HG03280 (cell line): ENCODE data around the gene ACOXL.
"Not testable (repeated sequence)": the region's sequence is repeated elsewhere in the genome, so short reads cannot be mapped to it uniquely, and the experiment has no call there.

Experiments used
- ATAC-seq: cut with Tn5 transposase; IDR thresholded peaks from one replicate; pipeline ENCODE4 v1.9.1; 2021; ENCODE audit warnings: mild to moderate bottlenecking, moderate library complexity; ENCODE audit not compliant: unreplicated experiment

ACOXL gene

DNA sequence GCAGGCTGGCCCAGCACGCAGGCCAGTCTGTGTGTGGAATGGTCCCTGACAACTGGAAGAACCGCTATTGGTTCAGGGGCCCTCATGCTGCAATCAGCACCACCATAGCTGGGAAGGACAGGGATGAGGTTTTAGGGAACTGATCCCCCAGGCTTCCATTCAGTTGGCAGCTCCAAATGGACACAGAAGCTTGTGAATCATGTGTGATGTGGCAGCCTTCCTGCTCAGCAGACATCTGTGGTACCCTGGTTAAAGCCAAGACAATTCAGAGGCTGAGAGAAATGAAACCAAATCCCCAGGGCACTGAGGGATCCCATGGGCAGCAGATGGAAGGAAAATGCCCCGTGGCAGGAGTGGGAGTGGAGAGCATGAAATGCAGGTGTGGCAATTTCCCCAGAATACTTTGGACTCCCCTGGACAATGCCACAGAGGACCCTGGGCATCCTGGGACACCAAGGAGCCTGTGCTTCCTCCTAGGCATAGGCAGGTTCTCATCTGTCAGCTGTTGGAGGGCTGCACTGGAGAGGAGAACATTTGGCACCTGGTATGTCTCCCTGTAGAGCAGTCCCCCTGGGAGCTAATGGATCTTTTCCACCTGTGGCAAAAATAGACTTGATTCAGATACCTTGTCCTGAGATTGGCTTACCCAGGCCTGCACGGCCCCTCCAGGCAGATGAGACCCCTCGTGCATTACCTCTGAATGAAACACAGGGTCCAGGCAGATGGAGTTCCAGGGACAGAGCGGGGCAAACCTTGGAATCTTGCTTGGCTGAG is 226.2 kb downstream of the ACOXL start:
- no peak for ATAC-seq

DNA sequence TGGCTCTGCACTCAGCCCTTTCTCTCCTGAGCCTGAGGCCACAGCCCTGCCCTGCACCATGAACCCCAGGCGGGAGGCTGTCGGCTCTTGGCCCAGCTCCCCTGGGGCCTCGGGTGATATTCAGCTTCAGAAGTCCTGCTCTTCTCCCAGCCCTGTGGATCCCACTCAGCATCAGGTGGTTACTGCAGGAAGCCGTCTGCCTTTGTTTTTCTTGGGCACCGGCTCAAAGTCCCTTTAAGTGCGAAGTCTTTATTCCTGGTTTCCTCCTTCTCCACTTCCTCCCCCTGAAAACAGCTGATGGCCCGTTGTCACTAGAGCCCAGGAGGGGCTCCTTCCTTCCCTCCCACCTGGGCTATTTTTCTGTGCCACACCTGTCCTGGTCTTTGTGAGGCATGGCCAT is 226.8 kb downstream of the ACOXL start:
- no peak for ATAC-seq

DNA sequence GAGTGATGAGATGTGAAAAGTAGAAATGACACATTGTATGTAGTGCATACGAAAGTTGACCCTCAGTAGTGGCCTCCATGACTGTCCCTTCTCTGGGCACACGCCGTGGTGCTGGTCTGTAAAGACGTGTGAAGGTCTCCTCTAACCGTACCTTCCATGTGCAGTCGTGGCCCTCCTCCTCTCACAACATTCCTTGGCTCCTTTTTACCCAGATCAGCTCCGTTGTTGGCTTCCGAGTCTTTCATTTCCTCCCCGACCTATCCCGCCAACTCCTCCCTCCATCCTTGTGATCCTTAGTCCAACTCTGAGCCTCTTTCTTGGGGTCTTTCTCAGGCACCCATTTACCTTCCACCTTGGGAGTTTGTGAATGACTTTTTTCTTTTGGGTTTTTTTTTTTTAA is 227.9 kb downstream of the ACOXL start:
- ATAC-seq = no peak

DNA sequence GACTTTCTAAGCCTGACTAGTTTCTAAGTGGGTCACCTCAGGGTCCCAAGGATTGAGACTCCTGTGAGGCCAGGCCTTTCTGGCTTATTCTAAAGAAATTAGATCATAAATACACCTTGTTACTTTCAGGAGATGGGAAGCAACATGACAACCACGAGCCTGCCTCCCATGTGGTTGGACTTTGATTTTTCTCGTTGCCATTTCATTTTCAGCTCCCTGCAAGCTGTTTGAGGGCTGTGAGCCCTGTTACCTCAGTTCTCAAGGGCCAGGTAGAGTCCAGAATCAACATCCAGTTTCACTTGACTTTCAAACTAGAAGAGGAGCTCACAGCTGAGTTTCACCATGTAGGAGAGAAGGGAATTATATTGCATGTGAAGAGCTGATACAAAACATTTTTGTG is 228.6 kb downstream of the ACOXL start:
- ATAC-seq = no peak

DNA sequence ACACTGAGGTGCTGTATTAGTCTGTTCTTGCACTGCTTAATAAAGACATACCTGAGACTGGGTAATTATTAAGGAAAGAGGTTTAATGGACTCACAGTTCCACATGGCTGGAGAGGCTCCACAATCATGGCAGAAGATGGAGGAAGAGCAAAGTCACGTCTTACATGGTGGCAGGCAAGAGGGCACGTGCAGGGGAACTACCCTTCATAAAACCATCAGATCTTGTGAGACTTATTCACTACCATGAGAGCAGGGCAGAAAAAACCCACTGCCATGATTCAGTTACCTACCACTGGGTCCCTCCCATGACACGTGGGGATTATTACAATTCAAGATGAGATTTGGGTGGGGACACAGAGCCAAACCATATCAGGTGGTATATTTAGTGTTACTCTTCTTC is 229.3 kb downstream of the ACOXL start:
- not testable (repeated sequence) for ATAC-seq

DNA sequence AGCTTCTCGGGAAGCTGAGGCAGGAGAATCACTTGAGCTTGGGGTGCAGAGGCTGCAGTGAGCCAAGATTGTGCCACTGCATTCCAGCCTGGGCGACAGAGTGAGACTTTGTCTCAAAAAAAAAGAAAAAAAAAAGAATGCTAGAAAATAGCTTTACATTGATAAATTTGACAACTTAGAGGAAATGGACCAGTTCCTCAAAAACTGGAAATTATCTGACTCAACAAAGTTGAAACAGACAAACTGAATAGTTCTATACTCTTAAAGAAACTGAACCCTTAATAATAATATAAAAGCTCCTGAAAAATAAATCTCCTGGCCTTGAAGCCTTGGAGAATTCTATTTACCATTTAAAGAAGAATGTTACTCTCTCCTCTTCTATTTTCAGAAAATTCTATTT is 237.3 kb downstream of the ACOXL start:
- ATAC-seq = no peak

DNA sequence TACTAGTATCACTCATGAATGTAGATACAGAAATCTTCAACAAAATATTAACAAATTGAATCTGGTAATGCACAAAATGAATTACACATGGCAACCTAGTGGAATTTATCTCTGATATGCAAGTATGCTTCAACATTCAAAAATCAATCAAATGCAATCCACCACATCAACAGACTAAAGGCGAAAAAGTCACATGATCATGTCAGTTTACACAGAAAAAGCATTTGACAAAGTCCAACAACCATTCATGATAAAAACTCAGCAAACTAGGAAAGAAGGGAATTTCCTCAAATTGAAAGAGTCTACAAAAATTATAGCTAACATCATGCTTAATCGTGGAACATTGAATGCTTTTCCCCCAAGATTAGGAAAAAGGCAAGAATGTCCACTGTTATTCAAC is 237.8 kb downstream of the ACOXL start:
- ATAC-seq = no peak

DNA sequence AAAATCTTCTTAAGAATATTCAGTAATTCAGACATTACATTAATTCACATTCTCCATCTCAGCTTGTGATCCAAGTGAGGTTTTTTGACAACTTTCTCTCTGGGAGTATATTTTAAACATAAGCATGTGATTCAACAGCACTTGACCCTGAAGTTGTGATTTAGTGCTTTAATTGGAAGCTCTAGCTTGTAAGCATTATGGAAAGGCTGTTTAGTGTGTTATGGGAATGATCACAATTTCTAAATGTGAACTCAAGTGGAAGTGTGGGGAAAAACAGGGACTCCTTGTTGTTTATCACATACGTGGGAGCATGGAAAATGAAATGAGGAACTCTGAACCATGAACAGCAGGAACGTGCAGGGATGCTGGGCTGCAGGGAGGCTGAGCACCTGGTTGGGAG is 239.4 kb downstream of the ACOXL start:
- no peak for ATAC-seq

DNA sequence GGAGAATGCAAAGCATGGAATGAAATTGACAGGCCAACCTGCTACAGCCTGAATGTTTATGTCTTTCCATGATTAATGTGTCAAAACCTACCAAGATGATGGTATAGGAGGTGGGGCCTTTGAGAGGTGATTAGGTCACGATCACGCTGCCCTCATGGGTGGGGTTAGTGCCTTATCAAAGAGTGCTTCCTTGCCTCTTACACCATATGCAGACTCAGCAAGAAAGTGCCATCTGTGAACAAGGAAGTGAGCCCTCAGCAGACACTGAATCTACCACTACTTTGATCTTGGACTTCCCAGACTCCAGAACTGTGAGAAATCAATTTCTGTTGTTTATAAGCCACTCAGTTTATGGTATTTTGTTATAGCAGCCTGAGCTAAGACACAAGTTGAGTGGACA is 240.9 kb downstream of the ACOXL start:
- no peak for ATAC-seq

DNA sequence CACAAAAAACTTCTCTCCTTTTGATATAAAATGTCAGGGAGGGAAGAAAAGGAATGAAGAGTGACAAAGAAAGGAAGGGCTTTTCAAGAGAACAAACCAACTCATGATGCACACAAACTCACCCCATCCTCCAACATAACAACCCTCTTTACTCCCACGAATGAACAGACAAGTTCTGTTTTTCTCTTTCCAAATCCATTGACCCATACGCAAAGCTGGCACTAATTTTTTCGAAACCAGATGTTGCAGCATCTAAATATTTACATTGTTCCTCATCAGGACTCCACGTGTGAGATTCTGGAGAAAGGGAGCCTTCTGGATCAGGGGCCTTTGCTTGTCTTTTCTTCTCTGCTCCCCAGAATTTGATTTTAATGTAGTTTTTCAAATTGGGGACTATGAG is 245.0 kb downstream of the ACOXL start:
- no peak for ATAC-seq

DNA sequence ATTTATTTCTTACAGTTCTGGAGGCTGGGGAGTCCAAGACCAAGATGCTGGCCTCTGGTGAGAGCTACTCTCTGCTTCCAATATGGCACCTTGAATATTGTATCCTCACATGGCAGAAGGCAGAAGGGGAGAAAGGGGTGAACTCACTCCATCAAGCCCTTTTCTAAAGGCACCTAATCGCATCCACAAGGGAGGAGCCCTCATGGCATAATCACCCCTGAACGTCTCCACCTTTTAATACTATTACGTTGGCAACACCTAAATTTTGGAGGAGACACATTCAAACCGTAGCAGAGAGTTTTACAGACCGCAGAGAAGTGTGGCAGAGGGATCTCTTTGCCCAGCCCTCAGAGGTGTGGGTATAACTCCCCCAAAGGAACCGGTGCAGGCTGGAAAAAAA is 245.8 kb downstream of the ACOXL start:
- ATAC-seq = no peak

DNA sequence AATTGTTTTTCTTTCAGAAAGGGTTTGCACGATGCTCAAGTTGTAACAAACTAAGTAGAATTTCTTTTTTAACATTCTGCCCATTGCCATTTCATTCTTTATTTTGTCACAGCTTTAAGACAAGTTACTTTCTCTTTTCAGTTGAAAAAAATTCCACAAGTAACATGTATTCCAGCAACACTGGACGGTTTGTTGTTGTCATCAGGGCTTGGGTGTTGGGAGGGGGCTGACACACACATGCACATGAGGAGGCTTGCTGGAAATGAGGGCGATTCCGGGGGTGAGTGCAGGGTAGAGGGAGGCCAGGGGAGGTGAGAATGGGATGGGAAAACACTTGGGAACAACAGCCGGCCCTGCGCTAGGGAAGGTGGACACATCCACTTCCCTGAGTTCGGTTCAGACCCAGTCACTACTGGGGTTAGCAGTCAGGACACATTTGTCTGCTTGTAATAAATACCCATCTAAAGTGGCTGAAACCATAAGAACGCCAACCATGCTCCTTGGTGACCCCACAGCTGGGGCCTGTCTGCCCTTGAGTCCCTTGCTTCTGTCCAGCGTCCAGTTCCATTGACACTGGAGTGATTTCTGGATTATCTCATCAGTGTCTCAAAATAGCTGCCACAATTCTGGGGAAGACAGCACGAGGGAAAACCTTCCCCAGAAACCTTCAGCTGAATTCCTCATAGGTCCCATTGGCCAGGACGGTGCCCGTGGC is 246.5 kb downstream of the ACOXL start:
- ATAC-seq = no peak

DNA sequence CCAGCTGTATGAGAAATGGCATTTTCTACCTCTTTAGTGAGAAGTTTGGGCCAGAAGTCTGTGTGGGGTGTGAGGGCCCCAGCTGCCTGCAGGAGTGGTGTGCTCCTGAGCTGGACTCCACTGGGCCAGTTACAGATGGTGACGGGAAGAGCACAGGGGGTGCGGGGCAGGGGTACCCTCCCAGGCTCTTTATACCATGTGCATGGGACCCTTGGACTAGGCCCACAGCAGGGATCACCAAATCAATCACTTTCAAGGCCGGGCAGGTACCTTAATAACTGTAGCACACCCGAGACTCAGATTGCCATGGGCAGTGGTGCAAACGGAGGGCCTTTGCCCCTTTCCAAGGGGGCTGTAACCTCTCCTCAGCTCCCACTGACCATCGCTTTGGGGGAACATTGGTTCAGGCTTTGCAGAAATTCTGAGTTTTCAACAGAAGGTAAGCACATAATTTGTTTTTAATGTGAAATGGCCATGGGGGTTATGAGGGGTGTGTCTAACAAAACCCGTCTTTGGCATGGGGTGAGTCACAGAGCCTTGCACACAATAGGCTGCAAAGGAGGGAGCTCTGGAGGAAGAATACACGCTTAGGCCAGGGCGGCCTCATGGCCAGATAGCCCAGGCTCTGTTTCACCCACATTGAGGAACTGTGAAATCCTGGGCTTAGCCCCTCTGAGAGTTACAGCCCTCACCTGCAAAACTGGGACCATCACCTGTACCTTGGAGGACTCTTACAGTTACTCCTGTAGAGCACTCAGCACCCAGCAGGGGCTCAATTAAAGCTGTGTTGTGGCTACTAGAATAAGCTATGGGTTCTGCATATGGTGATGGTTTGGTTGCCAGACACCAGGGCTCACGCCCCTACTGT is 247.3 kb downstream of the ACOXL start:
- ATAC-seq = no peak

DNA sequence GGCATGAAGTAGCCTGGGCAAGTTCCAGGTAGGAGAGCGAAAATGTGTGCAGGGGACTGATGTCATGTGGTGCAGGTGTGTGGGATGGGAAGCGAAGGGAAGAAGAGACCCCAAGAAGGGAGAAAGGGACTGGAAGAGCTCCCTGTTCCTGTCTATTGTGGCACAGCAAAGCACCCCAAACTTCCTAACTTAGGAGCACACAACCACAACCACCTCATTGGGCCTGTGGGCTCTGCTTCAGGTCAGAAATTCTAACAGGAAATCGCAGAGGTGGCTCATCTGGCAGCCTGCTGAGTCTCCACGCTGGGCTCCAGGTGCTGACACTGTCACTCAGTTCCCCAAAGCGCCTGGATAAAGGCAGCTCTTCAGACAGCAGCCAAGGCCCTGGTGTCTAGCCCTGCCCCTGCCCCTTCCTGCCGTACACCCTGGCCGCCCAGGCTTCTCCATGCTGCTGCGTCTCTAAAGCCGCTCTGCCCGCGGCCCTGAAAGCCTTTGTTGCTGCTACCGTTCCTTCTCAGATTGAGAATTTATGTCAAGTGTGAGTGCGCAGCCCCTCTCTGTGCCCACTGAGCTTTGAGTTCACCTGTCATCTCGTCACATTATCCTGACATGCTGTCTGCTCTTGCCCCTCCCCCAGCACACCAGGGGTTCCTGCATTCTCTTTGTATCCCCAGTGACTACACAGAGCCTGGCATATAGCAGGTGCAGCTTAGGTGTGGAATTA is 248.1 kb downstream of the ACOXL start:
- no peak for ATAC-seq

DNA sequence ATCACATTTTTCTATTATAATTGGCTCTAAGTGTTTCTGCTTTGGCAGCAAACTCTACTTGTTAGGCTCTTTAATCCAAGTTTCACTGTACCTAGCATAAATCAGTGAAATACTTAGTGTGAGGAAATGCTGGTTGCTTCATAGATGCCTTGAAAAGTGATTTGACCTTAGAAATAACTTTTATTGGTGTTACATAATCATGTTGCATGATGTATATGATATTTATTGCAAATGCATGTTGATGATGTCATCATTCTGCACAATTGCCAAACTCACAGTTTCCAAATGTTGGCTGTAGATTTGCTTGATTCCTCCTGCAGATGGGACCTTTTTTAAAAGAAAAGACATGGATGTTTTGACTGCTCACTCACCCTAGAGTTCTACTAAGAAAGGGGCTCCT is 250.8 kb downstream of the ACOXL start:
- ATAC-seq = no peak

DNA sequence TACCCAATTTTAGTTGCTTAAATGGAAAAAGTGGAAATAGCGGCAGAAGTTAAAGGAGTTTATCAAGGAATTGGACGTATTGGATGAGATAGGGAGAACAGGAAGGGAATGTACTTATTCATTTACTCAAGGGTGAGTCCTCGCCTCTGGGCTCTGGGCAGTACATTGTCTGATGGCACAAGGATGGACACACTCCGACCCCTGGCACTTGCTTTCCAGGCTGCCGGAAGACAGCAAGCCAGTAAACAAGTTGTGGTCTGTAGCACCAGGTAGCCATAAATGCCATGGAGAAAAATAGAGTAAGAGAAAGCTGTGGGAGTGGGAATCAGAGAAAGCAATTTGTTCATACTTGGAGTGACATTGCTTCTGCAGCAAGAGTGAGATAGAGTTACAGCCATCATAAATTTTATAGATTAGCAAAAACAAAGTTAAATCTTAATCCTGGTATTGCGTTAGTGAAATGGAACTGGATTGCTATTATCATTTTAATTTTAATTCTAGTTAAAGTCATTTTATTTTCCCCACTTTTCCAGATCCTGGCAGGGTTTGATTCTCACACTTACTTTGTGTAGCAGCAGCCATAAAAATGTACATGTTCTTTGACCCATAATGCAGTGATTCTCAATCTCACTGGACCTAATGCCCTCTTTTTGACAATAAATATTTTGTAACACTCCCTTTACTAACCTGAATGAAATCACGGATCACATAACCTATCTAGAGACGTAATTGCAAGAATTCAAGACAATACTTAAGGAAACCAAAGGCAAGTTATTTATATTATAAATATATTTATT is 252.5 kb downstream of the ACOXL start:
- no peak for ATAC-seq

DNA sequence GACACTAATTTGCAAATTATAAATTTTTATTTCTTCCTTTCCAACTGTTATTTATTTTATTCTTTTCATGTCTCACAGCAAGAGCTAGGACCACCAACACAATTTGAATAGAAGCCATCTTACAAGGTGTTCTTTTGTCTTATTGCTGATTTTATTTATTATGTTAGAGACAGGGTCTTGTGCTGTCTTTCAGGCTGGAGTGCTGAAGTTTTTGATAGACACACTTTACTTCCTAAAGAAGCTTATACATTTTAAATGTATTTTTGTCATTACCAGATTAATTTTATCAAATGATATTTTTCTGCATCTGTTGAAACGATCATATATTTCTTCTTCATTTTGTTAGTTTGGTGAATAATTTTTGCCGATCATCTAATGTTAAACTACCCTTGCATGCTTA is 258.1 kb downstream of the ACOXL start:
- no peak for ATAC-seq

DNA sequence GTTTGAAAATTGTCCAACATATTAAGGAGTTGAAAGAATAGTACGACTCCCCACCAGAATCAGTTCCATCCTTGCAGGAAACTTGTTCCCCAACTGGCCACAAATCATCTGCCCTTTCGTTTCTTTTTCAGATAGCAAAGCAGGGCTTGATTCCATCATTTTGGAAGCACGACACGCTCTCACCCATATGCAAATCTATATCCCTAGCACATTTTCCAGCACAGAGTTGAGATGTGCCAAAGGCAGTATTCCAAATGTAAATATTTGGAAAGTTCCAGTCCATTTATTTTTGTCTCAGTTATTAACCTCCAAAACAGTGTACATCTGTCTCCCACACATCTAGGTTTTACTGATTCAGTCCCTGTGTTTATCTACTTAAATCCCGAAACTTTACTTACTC is 259.5 kb downstream of the ACOXL start:
- ATAC-seq = no peak

DNA sequence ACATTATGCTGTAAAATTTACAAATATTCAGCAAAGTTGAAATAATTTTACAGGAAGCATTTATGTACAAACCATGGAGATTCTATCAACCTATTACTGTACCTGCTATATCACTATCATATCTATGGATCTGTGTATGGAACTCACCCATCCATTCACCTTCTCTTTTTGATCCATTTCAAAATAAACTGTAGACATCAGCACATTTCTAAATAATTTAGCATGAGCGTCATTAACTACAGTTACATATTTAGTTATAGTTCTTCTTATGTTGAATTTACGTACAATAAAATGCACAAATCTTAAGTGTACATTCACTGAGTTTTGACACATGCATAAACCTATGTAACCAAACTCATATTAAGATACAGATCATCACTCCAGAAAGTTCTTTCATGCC is 260.5 kb downstream of the ACOXL start:
- ATAC-seq = no peak

DNA sequence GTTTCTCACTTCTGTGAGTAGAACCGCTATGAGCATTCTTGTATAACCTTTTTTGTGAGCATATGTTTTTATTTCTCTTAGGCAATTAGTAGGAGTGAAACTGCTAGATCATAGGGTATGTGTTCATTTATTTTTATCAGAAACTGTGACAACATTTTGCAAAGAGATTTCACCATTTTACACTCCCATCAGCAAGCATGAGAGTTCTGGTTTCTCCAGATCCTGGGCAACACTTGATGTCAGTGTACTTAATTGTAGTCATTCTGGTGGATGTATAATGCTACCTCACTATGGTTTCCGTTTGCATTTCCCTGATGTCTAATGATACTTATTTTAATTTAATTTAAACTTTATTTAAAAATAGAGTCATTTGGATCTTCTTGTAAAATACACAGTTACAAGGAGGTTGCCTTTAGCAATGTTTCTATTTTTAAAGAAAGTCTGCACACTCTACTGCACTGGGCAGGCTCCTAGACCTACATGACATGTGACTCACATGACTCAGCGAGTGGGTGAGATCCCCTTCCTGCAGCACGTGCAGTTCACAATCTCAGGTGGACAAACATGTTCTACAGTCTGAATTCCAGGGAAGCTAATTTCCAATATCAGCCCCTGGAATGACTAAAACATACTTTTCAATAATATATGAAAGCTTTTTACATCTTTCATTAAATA is 261.3 kb downstream of the ACOXL start:
- no peak for ATAC-seq
